Gastroesophageal sphincter (tissue), 3 donors: ENCODE results near the gene TRAPPC2L.

Experiments used
- CTCF ChIP-seq, 4 experiments: fragments of 200-600 bp in 2 of 4; fragments of 450-650 bp in 2 of 4; sonication (generic) in 1 of 4; IDR thresholded peaks; one replicate each; pipeline ENCODE4 v1.5.1; 2017 to 2019; ENCODE audit warnings: antibody characterized with exemption in 4 of 4, mild to moderate bottlenecking in 2 of 4, moderate library complexity in 2 of 4
- POLR2A ChIP-seq, 2 donors: fragments of 450-650 bp; IDR thresholded peaks; one replicate each; pipeline ENCODE4 v1.6.1; 2017; ENCODE audit warnings: antibody characterized with exemption in 2 of 2, mild to moderate bottlenecking in 2 of 2, moderate library complexity in 1 of 2

- no peak for TF ChIP-seq CTCF (IDR thresholded peaks at IDR 0.05)
- TF ChIP-seq POLR2A (IDR thresholded peaks at IDR 0.05), result no peak
These were observed 3.5 kb upstream of the TRAPPC2L start for GRCh38 chr16:88853325-88853941.
